GM12872 (cell line): ENCODE results near the gene SAG.

Source experiments
- TF ChIP-seq, protein P1 (sequence below): IDR thresholded peaks from 3 replicates; pipeline ENCODE4 v1.5.1; 2011; ENCODE audit warnings: low read depth, mild to moderate bottlenecking, low read length, moderate library complexity; ENCODE audit not compliant: insufficient read depth

Gene SAG

GRCh38 chr2:233275223-233275622 lies 32.4 kb upstream of the SAG start:
- TF ChIP-seq, protein P1, sequence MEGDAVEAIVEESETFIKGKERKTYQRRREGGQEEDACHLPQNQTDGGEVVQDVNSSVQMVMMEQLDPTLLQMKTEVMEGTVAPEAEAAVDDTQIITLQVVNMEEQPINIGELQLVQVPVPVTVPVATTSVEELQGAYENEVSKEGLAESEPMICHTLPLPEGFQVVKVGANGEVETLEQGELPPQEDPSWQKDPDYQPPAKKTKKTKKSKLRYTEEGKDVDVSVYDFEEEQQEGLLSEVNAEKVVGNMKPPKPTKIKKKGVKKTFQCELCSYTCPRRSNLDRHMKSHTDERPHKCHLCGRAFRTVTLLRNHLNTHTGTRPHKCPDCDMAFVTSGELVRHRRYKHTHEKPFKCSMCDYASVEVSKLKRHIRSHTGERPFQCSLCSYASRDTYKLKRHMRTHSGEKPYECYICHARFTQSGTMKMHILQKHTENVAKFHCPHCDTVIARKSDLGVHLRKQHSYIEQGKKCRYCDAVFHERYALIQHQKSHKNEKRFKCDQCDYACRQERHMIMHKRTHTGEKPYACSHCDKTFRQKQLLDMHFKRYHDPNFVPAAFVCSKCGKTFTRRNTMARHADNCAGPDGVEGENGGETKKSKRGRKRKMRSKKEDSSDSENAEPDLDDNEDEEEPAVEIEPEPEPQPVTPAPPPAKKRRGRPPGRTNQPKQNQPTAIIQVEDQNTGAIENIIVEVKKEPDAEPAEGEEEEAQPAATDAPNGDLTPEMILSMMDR, result no peak

DNA sequence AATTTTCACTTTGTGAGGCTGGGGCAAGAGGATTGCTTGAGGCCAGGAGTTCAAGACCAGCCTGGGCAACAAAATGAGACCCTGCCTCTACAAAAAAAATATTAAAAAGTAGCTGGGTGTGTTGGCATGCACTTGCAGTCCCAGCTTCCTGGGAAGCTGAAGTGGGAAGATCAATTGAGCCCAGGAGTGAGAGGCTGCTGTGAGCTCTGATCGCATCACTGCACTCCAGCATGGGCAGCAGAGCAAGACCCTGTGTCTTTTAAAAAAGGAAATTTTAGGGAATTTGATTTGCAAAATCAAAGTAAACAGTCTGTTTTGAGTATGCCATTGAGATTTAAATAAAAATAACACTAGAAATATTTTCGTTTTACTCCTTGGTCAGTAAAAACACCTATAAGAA lies 28.7 kb upstream of the SAG start:
- TF ChIP-seq, protein P1, result no peak

- TF ChIP-seq, protein P1, result no peak
Measured at GRCh38 chr2:233280114-233280693, 27.4 kb upstream of the SAG start.

DNA sequence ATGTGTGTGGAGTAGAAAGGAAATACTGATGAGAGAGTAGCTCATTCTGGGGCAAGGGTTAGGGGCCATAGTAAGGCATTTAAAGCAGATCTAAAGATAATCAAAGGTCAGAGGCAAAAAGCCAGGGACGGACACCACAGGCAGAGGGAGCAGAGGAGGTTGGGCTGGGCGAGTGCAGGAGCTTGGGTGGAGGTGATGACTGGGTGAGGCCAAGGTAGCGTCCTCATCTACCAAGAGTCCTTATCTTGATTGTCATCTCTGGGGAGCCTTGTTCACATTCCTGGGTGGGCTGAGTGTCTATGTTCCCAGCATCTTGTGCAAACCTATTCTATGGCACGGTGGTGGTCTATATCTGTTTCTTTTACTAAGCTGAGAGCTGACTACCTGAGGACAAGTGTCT lies 26.1 kb upstream of the SAG start:
- TF ChIP-seq, protein P1, result no peak

DNA sequence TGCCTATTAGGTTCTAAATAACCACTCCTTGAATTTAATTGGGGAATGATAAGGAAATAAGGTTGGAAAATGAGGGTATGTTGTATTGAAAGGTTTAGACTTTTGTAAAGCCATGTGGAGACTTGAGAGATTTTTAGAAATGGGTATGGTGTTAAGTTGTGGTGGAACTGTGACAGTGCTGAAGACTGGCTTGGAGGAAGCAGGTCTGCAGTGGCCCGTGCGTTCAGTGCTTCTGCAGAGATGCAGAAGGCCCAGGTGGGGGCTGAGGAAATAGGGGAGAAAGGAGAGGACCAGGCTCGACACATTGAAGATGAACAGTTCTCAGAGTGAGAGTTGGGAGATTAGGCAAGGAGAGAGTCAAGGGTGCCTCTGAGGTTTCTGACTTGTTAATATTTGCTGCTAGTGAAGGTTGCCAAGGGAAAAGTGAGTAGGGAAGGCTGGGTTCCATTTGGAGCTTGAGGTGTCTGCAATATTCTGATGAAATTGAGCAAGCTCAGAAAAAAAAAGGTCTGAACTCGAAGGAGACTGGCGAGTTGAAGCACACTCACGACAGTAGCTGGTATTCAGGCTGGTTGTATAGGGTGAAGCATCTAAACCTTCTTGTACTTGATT lies 25.5 kb upstream of the SAG start:
- TF ChIP-seq, protein P1, result no peak

- TF ChIP-seq, protein P1, result no peak
Measured at GRCh38 chr2:233285921-233286320, 21.7 kb upstream of the SAG start.

GRCh38 chr2:233287871-233288270 lies 19.7 kb upstream of the SAG start:
- TF ChIP-seq, protein P1, result no peak

- TF ChIP-seq, protein P1, result no peak
Measured at GRCh38 chr2:233288663-233289062, 19.0 kb upstream of the SAG start.
